ENCODE data around the gene ZG16B.

DNA sequence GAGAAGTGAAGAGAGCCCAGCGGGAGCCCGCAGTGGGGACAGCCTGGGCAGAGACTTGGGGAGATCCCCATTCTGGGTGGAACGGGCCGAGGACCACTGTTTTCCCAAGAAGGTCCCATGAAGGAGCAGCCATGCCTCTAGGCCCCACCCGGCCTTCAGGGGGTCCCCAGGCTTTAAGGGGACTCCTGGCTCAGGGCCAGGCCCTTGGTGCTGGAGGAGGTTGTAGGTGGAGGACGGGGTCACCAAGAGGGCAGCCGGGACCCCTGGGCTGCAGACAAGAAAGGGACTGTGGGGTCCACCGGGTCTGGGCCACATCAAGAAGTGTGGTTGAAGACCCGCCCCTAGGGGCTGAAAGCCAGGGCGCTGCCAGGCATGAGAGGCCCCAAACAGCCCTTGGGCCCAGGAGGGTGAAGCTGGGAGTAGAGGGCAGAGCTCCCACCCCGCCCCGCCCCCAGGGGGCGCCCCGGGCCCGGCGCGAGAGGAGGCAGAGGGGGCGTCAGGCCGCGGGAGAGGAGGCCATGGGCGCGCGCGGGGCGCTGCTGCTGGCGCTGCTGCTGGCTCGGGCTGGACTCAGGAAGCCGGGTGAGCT is 13.3 kb upstream of the ZG16B start, which contains the start of gene PRSS21:
- TF ChIP-seq, protein P1, sequence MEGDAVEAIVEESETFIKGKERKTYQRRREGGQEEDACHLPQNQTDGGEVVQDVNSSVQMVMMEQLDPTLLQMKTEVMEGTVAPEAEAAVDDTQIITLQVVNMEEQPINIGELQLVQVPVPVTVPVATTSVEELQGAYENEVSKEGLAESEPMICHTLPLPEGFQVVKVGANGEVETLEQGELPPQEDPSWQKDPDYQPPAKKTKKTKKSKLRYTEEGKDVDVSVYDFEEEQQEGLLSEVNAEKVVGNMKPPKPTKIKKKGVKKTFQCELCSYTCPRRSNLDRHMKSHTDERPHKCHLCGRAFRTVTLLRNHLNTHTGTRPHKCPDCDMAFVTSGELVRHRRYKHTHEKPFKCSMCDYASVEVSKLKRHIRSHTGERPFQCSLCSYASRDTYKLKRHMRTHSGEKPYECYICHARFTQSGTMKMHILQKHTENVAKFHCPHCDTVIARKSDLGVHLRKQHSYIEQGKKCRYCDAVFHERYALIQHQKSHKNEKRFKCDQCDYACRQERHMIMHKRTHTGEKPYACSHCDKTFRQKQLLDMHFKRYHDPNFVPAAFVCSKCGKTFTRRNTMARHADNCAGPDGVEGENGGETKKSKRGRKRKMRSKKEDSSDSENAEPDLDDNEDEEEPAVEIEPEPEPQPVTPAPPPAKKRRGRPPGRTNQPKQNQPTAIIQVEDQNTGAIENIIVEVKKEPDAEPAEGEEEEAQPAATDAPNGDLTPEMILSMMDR (IDR thresholded peaks at IDR 0.05), result no peak
- no peak for TF ChIP-seq POLR2A (IDR thresholded peaks at IDR 0.05)
